ENCODE data around the gene MNT.

The MNT gene

DNA sequence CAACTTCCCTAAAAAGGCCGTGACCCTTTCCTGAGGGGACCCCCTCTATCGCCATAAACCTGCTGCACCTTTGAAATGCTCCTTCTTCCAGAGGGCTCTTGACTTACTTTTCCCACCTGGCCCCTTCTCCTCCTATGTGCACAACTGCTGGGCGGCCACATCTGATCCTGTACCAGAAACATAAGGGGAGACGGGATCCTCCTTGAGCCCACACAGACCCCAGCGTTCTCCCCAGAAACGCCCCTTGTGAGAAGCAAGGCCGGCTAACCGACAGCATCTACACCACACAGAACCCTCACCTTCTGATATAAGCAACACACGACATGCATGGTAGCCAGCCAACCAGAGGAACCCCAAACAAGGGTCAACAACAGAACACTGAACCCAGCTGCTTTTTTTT lies 14.2 kb upstream of the MNT start:
- Mint-ChIP-seq H3K27ac (peak overlapping the region; percentile 83), H3K9me3 (no peaks in the 10 kb centered on the region), H3K4me1 (peaks cover 28% of the 10 kb centered on the region), H3K36me3 (ENCODE audit: low read depth) (peaks cover 39% of the 10 kb centered on the region), H3K4me3 (no peak overlapping the region), H3K27me3 (ENCODE audit: low read depth, poor library complexity) (no peaks in the 10 kb centered on the region)
- no peak for DNase-seq
- no peak for TF ChIP-seq CTCF (IDR thresholded peaks at IDR 0.05)

GRCh38 chr17:2414446-2415064 lies 13.7 kb upstream of the MNT start:
- H3K4me1 Mint-ChIP-seq: peaks cover 22% of the 10 kb centered on the region
- H3K9me3 Mint-ChIP-seq: no peaks in the 10 kb centered on the region
- no peak overlapping the region for H3K4me3 Mint-ChIP-seq
- no peak for DNase-seq
- no peak overlapping the region for H3K27ac Mint-ChIP-seq
- peaks cover 35% of the 10 kb centered on the region for H3K36me3 Mint-ChIP-seq (ENCODE audit: low read depth)
- TF ChIP-seq CTCF (IDR thresholded peaks at IDR 0.05): no peak
- no peaks in the 10 kb centered on the region for H3K27me3 Mint-ChIP-seq (ENCODE audit: low read depth, poor library complexity)

DNA sequence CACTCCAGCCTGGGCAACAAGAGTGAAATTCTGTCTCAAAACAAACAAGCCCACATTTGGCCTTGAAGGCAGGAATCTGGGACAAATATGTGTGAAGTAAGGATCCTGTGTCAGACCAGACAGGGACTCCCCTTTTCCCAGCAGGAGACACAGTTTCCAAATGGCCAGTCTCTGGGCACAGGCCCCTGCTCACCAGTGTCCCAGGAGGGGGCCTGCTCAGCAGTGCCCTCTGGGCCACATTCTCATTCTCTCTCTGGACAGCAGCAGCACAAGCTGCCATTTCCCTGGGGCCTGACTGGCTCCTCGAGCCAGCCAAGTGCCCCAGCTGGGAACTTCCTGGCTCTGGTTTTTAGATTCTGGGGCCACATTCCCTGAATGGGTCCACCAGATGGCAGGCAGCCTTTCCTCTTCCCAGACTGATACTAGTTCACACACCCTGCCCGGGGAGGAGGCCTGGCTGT lies 11.7 kb upstream of the MNT start:
- Mint-ChIP-seq H3K4me3 (no peak overlapping the region), H3K27ac (peak overlapping the region; percentile 92)

GRCh38 chr17:2410951-2411350 lies 10.1 kb upstream of the MNT start:
- no peak for TF ChIP-seq CTCF (IDR thresholded peaks at IDR 0.05)
- DNase-seq: no peak
- H3K4me1 Mint-ChIP-seq: peaks cover 16% of the 10 kb centered on the region
- peaks cover 22% of the 10 kb centered on the region for H3K36me3 Mint-ChIP-seq (ENCODE audit: low read depth)
- H3K27me3 Mint-ChIP-seq (ENCODE audit: low read depth, poor library complexity): no peaks in the 10 kb centered on the region
- H3K4me3 Mint-ChIP-seq: no peak overlapping the region
- no peaks in the 10 kb centered on the region for H3K9me3 Mint-ChIP-seq
- peak overlapping the region; percentile 3 for H3K27ac Mint-ChIP-seq

More for the DNA sequence above, 11.7 kb upstream of the MNT start:
- no peak for TF ChIP-seq CTCF (IDR thresholded peaks at IDR 0.05)
- Mint-ChIP-seq H3K27me3 (ENCODE audit: low read depth, poor library complexity) (no peaks in the 10 kb centered on the region), H3K36me3 (ENCODE audit: low read depth) (peaks cover 26% of the 10 kb centered on the region), H3K9me3 (no peaks in the 10 kb centered on the region), H3K4me1 (peaks cover 12% of the 10 kb centered on the region)
- no peak for DNase-seq

GRCh38 chr17:2406903-2407790 lies 6.3 kb upstream of the MNT start:
- Mint-ChIP-seq H3K27me3 (ENCODE audit: low read depth, poor library complexity) (peaks cover 2% of the 10 kb centered on the region), H3K36me3 (ENCODE audit: low read depth) (peaks cover 20% of the 10 kb centered on the region), H3K9me3 (no peaks in the 10 kb centered on the region), H3K4me1 (peaks cover 43% of the 10 kb centered on the region), H3K4me3 (peak overlapping the region; percentile 53), H3K27ac (peak overlapping the region; percentile 99)
- peak; percentile 23 for DNase-seq
- TF ChIP-seq CTCF (IDR thresholded peaks at IDR 0.05): no peak
